SJSA1 (cell line): ENCODE data around the gene KCTD10. TPM values are rescaled to one million over a fixed set of nuclear protein-coding genes. Genes with fewer than 3 reads are reported as not detected.
A peak's percentile ranks its signal among the peaks of the same experiment; 100 is the strongest.
"Not testable (repeated sequence)": the region's sequence is repeated elsewhere in the genome, so short reads cannot be mapped to it uniquely, and the experiment has no call there.

Experiments used
- DNase-seq, 2 experiments: peaks; one replicate each; pipeline ENCODE4 v3.0.0-alpha.2; 2015 to 2020; ENCODE audit warnings: low spot score in 2 of 2, low read depth in 1 of 2
- H3K27ac ChIP-seq: fragments of 250-450 bp; sonication (Bioruptor Pico); 2 replicates; pipeline ENCODE4 v1.5.1; 2020; ENCODE audit warnings: mild to moderate bottlenecking, moderate library complexity
- H3K27me3 ChIP-seq: fragments of 250-450 bp; sonication (Bioruptor Pico); replicated peaks from 2 replicates; pipeline ENCODE4 v1.5.1; 2020; ENCODE audit warnings: mild to moderate bottlenecking, moderate library complexity
- H3K36me3 ChIP-seq: fragments of 250-450 bp; sonication (Bioruptor Pico); 2 replicates; pipeline ENCODE4 v1.5.1; 2020; ENCODE audit warnings: mild to moderate bottlenecking
- H3K4me1 ChIP-seq: fragments of 250-450 bp; sonication (Bioruptor Pico); replicated peaks from 2 replicates; pipeline ENCODE4 v1.6.1; 2021; ENCODE audit warnings: mild to moderate bottlenecking
- H3K4me3 ChIP-seq: fragments of 250-450 bp; sonication (Bioruptor Pico); 2 replicates; pipeline ENCODE4 v1.5.1; 2020; ENCODE audit warnings: mild to moderate bottlenecking
- H3K9me3 ChIP-seq: fragments of 250-450 bp; sonication (Bioruptor Pico); replicated peaks from 2 replicates; pipeline ENCODE4 v1.5.1; 2020; ENCODE audit warnings: mild to moderate bottlenecking
- total RNA-seq: library from RNA; depleted of rRNA; stranded (reverse); fragments of >200 nt; shearing (Covaris generic); gene quantifications from 2 replicates; pipeline ENCODE4 v1.2.3, GENCODE V29; 2014

Gene KCTD10
- total RNA-seq, 1 experiment from 2014 or later, result 33.0 TPM

- Histone ChIP-seq H3K27ac (no peak overlapping the region), H3K4me3 (no peak overlapping the region)
Measured at GRCh38 chr12:109475121-109475520, 2.0 kb downstream of the KCTD10 start.

GRCh38 chr12:109473526-109474270 is 3.4 kb downstream of the KCTD10 start:
- not testable (repeated sequence) for H3K4me3 ChIP-seq, H3K27ac ChIP-seq, H3K9me3 ChIP-seq, H3K27me3 ChIP-seq
- peaks cover 21% of the 10 kb centered on the region for H3K4me1 ChIP-seq
- H3K36me3 ChIP-seq, result peaks cover 51% of the 10 kb centered on the region
- peak in 1 of 2 experiments; percentile 92 for DNase-seq

More at GRCh38 chr12:109475121-109475520, 2.0 kb downstream of the KCTD10 start:
- Histone ChIP-seq H3K27me3 (no peaks in the 10 kb centered on the region), H3K9me3 (no peaks in the 10 kb centered on the region), H3K4me1 (peaks cover 29% of the 10 kb centered on the region), H3K36me3 (peaks cover 61% of the 10 kb centered on the region)
- DNase-seq, result peak in 1 of 2 experiments; percentile 92

GRCh38 chr12:109473006-109473405 is 4.1 kb downstream of the KCTD10 start:
- Histone ChIP-seq H3K27me3 (no peaks in the 10 kb centered on the region), H3K4me1 (peaks cover 14% of the 10 kb centered on the region), H3K27ac (no peak overlapping the region), H3K36me3 (peaks cover 52% of the 10 kb centered on the region), H3K4me3 (no peak overlapping the region), H3K9me3 (no peaks in the 10 kb centered on the region)
- peak; percentile 76 to 92 for DNase-seq

GRCh38 chr12:109469517-109469916 is 7.6 kb downstream of the KCTD10 start:
- Histone ChIP-seq H3K9me3 (no peaks in the 10 kb centered on the region), H3K4me3 (no peak overlapping the region), H3K27me3 (no peaks in the 10 kb centered on the region), H3K4me1 (peaks cover 8% of the 10 kb centered on the region), H3K36me3 (peaks cover 53% of the 10 kb centered on the region), H3K27ac (no peak overlapping the region)
- DNase-seq, result no peak

GRCh38 chr12:109467978-109468676 is 9.0 kb downstream of the KCTD10 start:
- Histone ChIP-seq H3K27me3 (no peaks in the 10 kb centered on the region), H3K4me3 (no peak overlapping the region), H3K4me1 (peaks cover 21% of the 10 kb centered on the region), H3K36me3 (peaks cover 43% of the 10 kb centered on the region), H3K9me3 (no peaks in the 10 kb centered on the region), H3K27ac (no peak overlapping the region)
- no peak for DNase-seq

GRCh38 chr12:109466821-109467220 is 10.3 kb downstream of the KCTD10 start:
- H3K4me1 ChIP-seq, result peaks cover 34% of the 10 kb centered on the region
- no peak overlapping the region for H3K4me3 ChIP-seq
- H3K27me3 ChIP-seq, result no peaks in the 10 kb centered on the region
- H3K36me3 ChIP-seq, result peaks cover 40% of the 10 kb centered on the region
- no peak overlapping the region for H3K27ac ChIP-seq
- no peaks in the 10 kb centered on the region for H3K9me3 ChIP-seq
- DNase-seq, result no peak

- Histone ChIP-seq H3K27me3 (no peaks in the 10 kb centered on the region), H3K4me1 (peaks cover 39% of the 10 kb centered on the region), H3K36me3 (peaks cover 40% of the 10 kb centered on the region), H3K9me3 (no peaks in the 10 kb centered on the region), H3K4me3 (no peak overlapping the region), H3K27ac (no peak overlapping the region)
- no peak for DNase-seq
Measured at GRCh38 chr12:109466305-109466704, 10.8 kb downstream of the KCTD10 start.

GRCh38 chr12:109464642-109465351 is 12.3 kb downstream of the KCTD10 start:
- DNase-seq, result no peak
- no peaks in the 10 kb centered on the region for H3K9me3 ChIP-seq
- no peak overlapping the region for H3K4me3 ChIP-seq
- H3K27ac ChIP-seq, result peak overlapping the region; percentile 98
- H3K27me3 ChIP-seq, result no peaks in the 10 kb centered on the region
- H3K36me3 ChIP-seq, result peaks cover 54% of the 10 kb centered on the region
- H3K4me1 ChIP-seq, result peaks cover 54% of the 10 kb centered on the region

- no peaks in the 10 kb centered on the region for H3K9me3 ChIP-seq
- peaks cover 65% of the 10 kb centered on the region for H3K4me1 ChIP-seq
- H3K27ac ChIP-seq, result peak overlapping the region; percentile 98
- H3K4me3 ChIP-seq, result peak overlapping the region; percentile 15
- no peak for DNase-seq
- peaks cover 58% of the 10 kb centered on the region for H3K36me3 ChIP-seq
- no peaks in the 10 kb centered on the region for H3K27me3 ChIP-seq
Measured at GRCh38 chr12:109463756-109464155, 13.3 kb downstream of the KCTD10 start.

- DNase-seq, result peak; percentile 90 to 95
- Histone ChIP-seq H3K4me3 (peak overlapping the region; percentile 15), H3K27ac (peak overlapping the region; percentile 98), H3K9me3 (no peaks in the 10 kb centered on the region), H3K36me3 (peaks cover 62% of the 10 kb centered on the region), H3K4me1 (peaks cover 71% of the 10 kb centered on the region), H3K27me3 (no peaks in the 10 kb centered on the region)
Measured at GRCh38 chr12:109462868-109463692, 14.0 kb downstream of the KCTD10 start.

GRCh38 chr12:109461846-109462756 is 15.0 kb downstream of the KCTD10 start:
- Histone ChIP-seq H3K36me3 (peaks cover 62% of the 10 kb centered on the region), H3K4me1 (peaks cover 77% of the 10 kb centered on the region), H3K9me3 (no peaks in the 10 kb centered on the region), H3K4me3 (no peak overlapping the region), H3K27ac (peak overlapping the region; percentile 98), H3K27me3 (no peaks in the 10 kb centered on the region)
- peak; percentile 82 to 87 for DNase-seq

GRCh38 chr12:109461049-109461845 is 15.9 kb downstream of the KCTD10 start:
- H3K27me3 ChIP-seq, result no peaks in the 10 kb centered on the region
- peak overlapping the region; percentile 98 for H3K27ac ChIP-seq
- peaks cover 77% of the 10 kb centered on the region for H3K4me1 ChIP-seq
- peak in 1 of 2 experiments; percentile 48 for DNase-seq
- H3K4me3 ChIP-seq, result no peak overlapping the region
- no peaks in the 10 kb centered on the region for H3K9me3 ChIP-seq
- peaks cover 64% of the 10 kb centered on the region for H3K36me3 ChIP-seq
